Transverse colon (tissue), 4 donors: ENCODE data around the gene SHB. TPM values are rescaled to one million over a fixed set of nuclear protein-coding genes. Genes with fewer than 3 reads are reported as not detected.

Experiments
- DNase-seq: peaks from one replicate; pipeline ENCODE4 v3.0.0-alpha.2; 2019
- H3K27ac ChIP-seq, 4 donors: fragments of 200-600 bp; sonication (generic); 2 replicates each; pipeline ENCODE4 v1.5.1; 2016 to 2018; ENCODE audit warnings: inconsistent platforms in 4 of 4
- H3K27me3 ChIP-seq: fragments of 200-600 bp; sonication (generic); 2 replicates; pipeline ENCODE4 v1.5.1; 2017; ENCODE audit warnings: inconsistent platforms
- H3K36me3 ChIP-seq, 4 donors: fragments of 200-600 bp; sonication (generic); 2 replicates each; pipeline ENCODE4 v1.5.1; 2017 to 2019; ENCODE audit warnings: inconsistent platforms in 4 of 4
- H3K4me1 ChIP-seq, 4 donors: fragments of 200-600 bp; sonication (generic); 2 replicates each; pipeline ENCODE4 v1.5.1; 2017 to 2020; ENCODE audit warnings: inconsistent platforms in 4 of 4
- H3K4me3 ChIP-seq, 4 donors: fragments of 200-600 bp; sonication (generic); 1 replicate in 1 of 4; 2 replicates in 3 of 4; pipeline versions ENCODE4 v1.5.1 to v1.6.1; 2017 to 2019; ENCODE audit warnings: inconsistent platforms in 4 of 4
- H3K9me3 ChIP-seq, 2 donors: fragments of 200-600 bp; sonication (generic); 2 replicates each; pipeline ENCODE4 v1.5.1; 2017 to 2019; ENCODE audit warnings: inconsistent platforms in 2 of 2
- CTCF ChIP-seq, 5 experiments: fragments of 200-600 bp in 3 of 5; fragments of 450-650 bp in 2 of 5; sonication (generic) in 3 of 5; IDR thresholded peaks; 1 replicate in 2 of 5; 2 replicates in 3 of 5; pipeline ENCODE4 v1.5.1; 2016 to 2017; ENCODE audit warnings: antibody characterized with exemption in 5 of 5, inconsistent platforms in 3 of 5, mild to moderate bottlenecking in 2 of 5, moderate library complexity in 1 of 5
- EP300 ChIP-seq: sonication (generic); formaldehyde crosslinking; IDR thresholded peaks from one replicate; pipeline ENCODE4 v1.6.1; 2017; ENCODE audit warnings: antibody characterized with exemption, low read depth
- POLR2A ChIP-seq: fragments of 450-650 bp; IDR thresholded peaks from one replicate; pipeline ENCODE4 v1.6.1; 2016; ENCODE audit warnings: antibody characterized with exemption, mild to moderate bottlenecking, moderate library complexity
- POLR2AphosphoS5 ChIP-seq, 3 donors: sonication (generic); formaldehyde crosslinking; IDR thresholded peaks; one replicate each; pipeline ENCODE4 v1.6.1; 2016; ENCODE audit warnings: antibody characterized with exemption in 3 of 3
- WGBS, 2 donors: methylation state at CpG; one replicate each; pipeline ENCODE4 v1.1.5; 2018; ENCODE audit warnings: low coverage in 1 of 2; 5-methylcytosine and 5-hydroxymethylcytosine counted together
- in situ Hi-C, 4 donors: fragments of 200-750 bp; cut with MboI; loops; one replicate each; pipeline versions ENCODE4 v1.15.0 to v1.15.1; 2017; ENCODE audit warnings: low sequenced_read_pairs in 3 of 4, low pct_ligation_motif_present in 1 of 4, low pct_unique_long_range_greater_than_20kb in 1 of 4
- intact Hi-C: fragments of 100-400 bp; cut with DNase I; formaldehyde crosslinking; loops from one replicate; pipeline ENCODE4 v1.15.1; 2023; ENCODE audit warnings: low total_unique reads
- total RNA-seq, 4 donors: library from RNA; depleted of rRNA; stranded (reverse); fragments of >200 nt; gene quantifications; one replicate each; pipeline ENCODE4 v1.1.0, GENCODE V29; 2016

SHB gene
- total RNA-seq, 4 donors from 2014 or later: 11.9 to 33.7 (median 22.2) TPM

- intact Hi-C loops: no loop called here
- DNase-seq: no peak
- peak overlapping the region; percentile 70 to 85 (median 77) for H3K27ac ChIP-seq
- in situ Hi-C loops: loop anchor here in 1 of 4 donors (10.0 kb wide), 1 partner anchor 63 kb away; no protein-coding TSS in a partner anchor
- H3K4me1 ChIP-seq: peaks cover 49 to 70% (median 62%) of the 10 kb centered on the region in 4 donors
- H3K36me3 ChIP-seq: no peaks in the 10 kb centered on the region
- H3K27me3 ChIP-seq: no peaks in the 10 kb centered on the region
- no peak overlapping the region for H3K4me3 ChIP-seq
- TF ChIP-seq POLR2A: no peak
- no peak for TF ChIP-seq EP300
- 85% methylated on average over 6 of the region's 6 CpGs; no CpG with 5 or more reads in 1 of the 2 donors for WGBS, 2 donors
- H3K9me3 ChIP-seq: no peaks in the 10 kb centered on the region
Measured at GRCh38 chr9:38027714-38028113, 41.3 kb downstream of the SHB start.

GRCh38 chr9:38026840-38027527, 42.0 kb downstream of the SHB start:
- Histone ChIP-seq H3K4me1 (peaks cover 48 to 66% (median 57%) of the 10 kb centered on the region in 4 donors), H3K27ac (peak overlapping the region; percentile 70 to 85 (median 77)), H3K9me3 (no peaks in the 10 kb centered on the region), H3K36me3 (no peaks in the 10 kb centered on the region), H3K27me3 (no peaks in the 10 kb centered on the region), H3K4me3 (no peak overlapping the region)
- in situ Hi-C loops (loop anchor here in 1 of 4 donors (10.0 kb wide), 1 partner anchor 62 kb away; no protein-coding TSS in a partner anchor), intact Hi-C loops (no loop called here)
- TF ChIP-seq EP300 (no peak), POLR2AphosphoS5 (IDR thresholded peaks at IDR 0.05) (no peak), CTCF (IDR thresholded peaks at IDR 0.05) (no peak), POLR2A (no peak)
- 74 to 90% methylated on average over 2 to 6 of the region's 6 CpGs for WGBS, 2 donors
- peak; percentile 46 for DNase-seq

- Histone ChIP-seq H3K36me3 (no peaks in the 10 kb centered on the region), H3K27ac (peak overlapping the region; percentile 70 to 85 (median 77)), H3K4me1 (peaks cover 40 to 58% (median 50%) of the 10 kb centered on the region in 4 donors), H3K27me3 (no peaks in the 10 kb centered on the region), H3K9me3 (no peaks in the 10 kb centered on the region), H3K4me3 (no peak overlapping the region)
- peak in 2 of 3 donors; percentile 14 to 28 for TF ChIP-seq POLR2AphosphoS5 (IDR thresholded peaks at IDR 0.05)
- no peak for TF ChIP-seq EP300
- intact Hi-C loops: no loop called here
- DNase-seq: no peak
- 56 to 65% methylated on average over 8 to 18 of the region's 18 CpGs for WGBS, 2 donors
- in situ Hi-C loops: loop anchor here in 1 of 4 donors (10.0 kb wide), 1 partner anchor 61 kb away; no protein-coding TSS in a partner anchor
Measured at GRCh38 chr9:38026021-38026809, 42.8 kb downstream of the SHB start.

- Histone ChIP-seq H3K4me1 (peaks cover 42 to 60% (median 49%) of the 10 kb centered on the region in 4 donors), H3K9me3 (no peaks in the 10 kb centered on the region), H3K4me3 (no peak overlapping the region), H3K27ac (peak overlapping the region; percentile 70 to 85 (median 77)), H3K36me3 (no peaks in the 10 kb centered on the region), H3K27me3 (no peaks in the 10 kb centered on the region)
- intact Hi-C loops: no loop called here
- in situ Hi-C loops: loop anchor here in 1 of 4 donors (10.0 kb wide), 1 partner anchor 60 kb away; no protein-coding TSS in a partner anchor
- WGBS, 2 donors: 80 to 88% methylated on average over 4 to 8 of the region's 8 CpGs
- TF ChIP-seq CTCF (IDR thresholded peaks at IDR 0.05): no peak
- no peak for TF ChIP-seq POLR2AphosphoS5 (IDR thresholded peaks at IDR 0.05)
- DNase-seq: no peak
Measured at GRCh38 chr9:38025166-38025565, 43.9 kb downstream of the SHB start.
